ENCODE measurements around the gene HAPLN3. TPM values are rescaled to one million over a fixed set of nuclear protein-coding genes. Genes with fewer than 3 reads are reported as not detected.
"Not testable (repeated sequence)": the region's sequence is repeated elsewhere in the genome, so short reads cannot be mapped to it uniquely, and the experiment has no call there.

Gene HAPLN3
- total RNA-seq, 1 experiment from 2014 or later = 168 TPM

GRCh38 chr15:88932271-88932874 lies 37.0 kb upstream of the HAPLN3 start:
- BruUV-seq (replicated peaks) = no TSS peak
- ChIA-PET CTCF (no interaction called here), POLR2A (no interaction called here)
- intact Hi-C loops (cut with micrococcal nuclease; ENCODE audit: unreplicated experiment) (no loop called here), in situ Hi-C loops (cut with HindIII; ENCODE audit: low pct_unique_long_range_greater_than_20kb, low sequenced_read_pairs) (no loop called here)
- Histone ChIP-seq H3K27ac (ENCODE audit: low read length) (peak overlapping the region; percentile 62; the same call in 1 of the 2 replicates), H3K4me3 (ENCODE audit: low read depth in 2 of 2, low read length in 2 of 2) (no peak overlapping the region), H3K4me1 (ENCODE audit: control insufficient read depth, insufficient read depth, low read length) (0 out of 2 replicates have a peak, but pooled peaks cover 3% of the 10 kb centered on the region), H3K27me3 (ENCODE audit: control insufficient read depth, insufficient read depth, low read length) (no peaks in the 10 kb centered on the region), H3K36me3 (ENCODE audit: control insufficient read depth, insufficient read depth, low read length) (no peaks in the 10 kb centered on the region), H3K9me3 (ENCODE audit: control insufficient read depth, insufficient read depth, low read depth, low read length) (no peaks in the 10 kb centered on the region)
- ATAC-seq = 0 out of 2 replicates have a peak, but pooled peaks have one; percentile 27
- DNase-seq (ENCODE audit: low read depth, low spot score) = no peak
- TF ChIP-seq SIN3A (IDR thresholded peaks at IDR 0.05; ENCODE audit: borderline replicate concordance, insufficient read depth, low read depth, low read length) (no peak), POLR2AphosphoS5 (IDR thresholded peaks at IDR 0.05; ENCODE audit: low read depth, low read length) (no peak), TCF7L2 (IDR thresholded peaks at IDR 0.05; ENCODE audit: low read depth, low read length) (no peak), CTCF (IDR thresholded peaks at IDR 0.05) (no peak), REST (IDR thresholded peaks at IDR 0.05; ENCODE audit: insufficient read depth in 1 of 2, low read depth in 2 of 2, low read length in 1 of 2) (no peak)

GRCh38 chr15:88930579-88930978 lies 35.2 kb upstream of the HAPLN3 start:
- Histone ChIP-seq H3K4me1 (ENCODE audit: control insufficient read depth, insufficient read depth, low read length) (0 out of 2 replicates have a peak, but pooled peaks cover 3% of the 10 kb centered on the region), H3K27me3 (ENCODE audit: control insufficient read depth, insufficient read depth, low read length) (no peaks in the 10 kb centered on the region), H3K27ac (ENCODE audit: low read length) (peak overlapping the region; percentile 39; the same call in 1 of the 2 replicates), H3K9me3 (ENCODE audit: control insufficient read depth, insufficient read depth, low read depth, low read length) (no peaks in the 10 kb centered on the region), H3K4me3 (ENCODE audit: low read depth in 2 of 2, low read length in 2 of 2) (no peak overlapping the region), H3K36me3 (ENCODE audit: control insufficient read depth, insufficient read depth, low read length) (no peaks in the 10 kb centered on the region)
- TF ChIP-seq TCF7L2 (IDR thresholded peaks at IDR 0.05; ENCODE audit: low read depth, low read length) = no peak
- no peak for TF ChIP-seq SIN3A (IDR thresholded peaks at IDR 0.05; ENCODE audit: borderline replicate concordance, insufficient read depth, low read depth, low read length)
- TF ChIP-seq POLR2AphosphoS5 (IDR thresholded peaks at IDR 0.05; ENCODE audit: low read depth, low read length) = no peak
- TF ChIP-seq CTCF (IDR thresholded peaks at IDR 0.05) = no peak
- BruUV-seq (replicated peaks) = no TSS peak
- ChIA-PET POLR2A (interaction anchor here (0.6 kb wide), 1 partner anchor 51 kb away, joined by 3 read pairs; no protein-coding TSS in a partner anchor), CTCF (no interaction called here)
- in situ Hi-C loops (cut with HindIII; ENCODE audit: low pct_unique_long_range_greater_than_20kb, low sequenced_read_pairs) = no loop called here
- no peak for DNase-seq (ENCODE audit: low read depth, low spot score)
- no peak; the same call in 1 of the 2 replicates for ATAC-seq
- intact Hi-C loops (cut with micrococcal nuclease; ENCODE audit: unreplicated experiment) = no loop called here

- intact Hi-C loops (cut with micrococcal nuclease; ENCODE audit: unreplicated experiment); ATAC-seq; BruUV-seq (replicated peaks); H3K27me3 ChIP-seq (ENCODE audit: control insufficient read depth, insufficient read depth, low read length); H3K4me1 ChIP-seq (ENCODE audit: control insufficient read depth, insufficient read depth, low read length); DNase-seq (ENCODE audit: low read depth, low spot score); CTCF ChIA-PET; in situ Hi-C loops (cut with HindIII; ENCODE audit: low pct_unique_long_range_greater_than_20kb, low sequenced_read_pairs); H3K36me3 ChIP-seq (ENCODE audit: control insufficient read depth, insufficient read depth, low read length); H3K4me3 ChIP-seq (ENCODE audit: low read depth in 2 of 2, low read length in 2 of 2); H3K9me3 ChIP-seq (ENCODE audit: control insufficient read depth, insufficient read depth, low read depth, low read length); POLR2A ChIA-PET: not testable (repeated sequence)
- H3K27ac ChIP-seq (ENCODE audit: low read length) = peak overlapping the region; percentile 53; the same call in 1 of the 2 replicates
Observed at GRCh38 chr15:88929358-88930098, 34.2 kb upstream of the HAPLN3 start.

GRCh38 chr15:88928192-88928591 lies 32.8 kb upstream of the HAPLN3 start:
- not testable (repeated sequence) for H3K27me3 ChIP-seq (ENCODE audit: control insufficient read depth, insufficient read depth, low read length)
- POLR2A ChIA-PET = interaction anchor here (0.7 kb wide), 1 partner anchor 60 kb away, joined by 11 read pairs; no protein-coding TSS in a partner anchor

More at GRCh38 chr15:88928192-88928591, 32.8 kb upstream of the HAPLN3 start:
- H3K4me3 ChIP-seq (ENCODE audit: low read depth in 2 of 2, low read length in 2 of 2); H3K9me3 ChIP-seq (ENCODE audit: control insufficient read depth, insufficient read depth, low read depth, low read length); BruUV-seq (replicated peaks); intact Hi-C loops (cut with micrococcal nuclease; ENCODE audit: unreplicated experiment); DNase-seq (ENCODE audit: low read depth, low spot score); H3K4me1 ChIP-seq (ENCODE audit: control insufficient read depth, insufficient read depth, low read length); in situ Hi-C loops (cut with HindIII; ENCODE audit: low pct_unique_long_range_greater_than_20kb, low sequenced_read_pairs); CTCF ChIA-PET; H3K36me3 ChIP-seq (ENCODE audit: control insufficient read depth, insufficient read depth, low read length); ATAC-seq: not testable (repeated sequence)
- peak overlapping the region; percentile 27; the same call in 1 of the 2 replicates for H3K27ac ChIP-seq (ENCODE audit: low read length)
